Endothelial cell (in vitro differentiated cells): ENCODE measurements around the gene MAGEA9. TPM values are rescaled to one million over a fixed set of nuclear protein-coding genes. Genes with fewer than 3 reads are reported as not detected.
"Not testable (repeated sequence)": the region's sequence is repeated elsewhere in the genome, so short reads cannot be mapped to it uniquely, and the experiment has no call there.

Source experiments
- DNase-seq: peaks from one replicate; pipeline ENCODE4 v3.0.0; 2021; ENCODE audit warnings: low spot score
- H3K27ac Mint-ChIP-seq: one replicate; pipeline ENCODE4 v1.8.0; 2021; ENCODE audit warnings: mixed read lengths, inconsistent platforms; ENCODE audit not compliant: unreplicated experiment
- H3K27me3 Mint-ChIP-seq: one replicate; pipeline ENCODE4 v1.8.0; 2021; ENCODE audit warnings: mild to moderate bottlenecking, moderate library complexity, mixed read lengths, inconsistent platforms; ENCODE audit not compliant: unreplicated experiment
- H3K36me3 Mint-ChIP-seq: one replicate; pipeline ENCODE4 v1.8.0; 2021; ENCODE audit warnings: mild to moderate bottlenecking, low read depth, mixed read lengths, inconsistent platforms; ENCODE audit not compliant: unreplicated experiment
- H3K4me1 Mint-ChIP-seq: one replicate; pipeline ENCODE4 v1.8.0; 2021; ENCODE audit warnings: mild to moderate bottlenecking, mixed read lengths, inconsistent platforms; ENCODE audit not compliant: unreplicated experiment
- H3K4me3 Mint-ChIP-seq: one replicate; pipeline ENCODE4 v1.8.0; 2021; ENCODE audit warnings: mild to moderate bottlenecking, mixed read lengths, inconsistent platforms; ENCODE audit not compliant: unreplicated experiment
- H3K9me3 Mint-ChIP-seq: one replicate; pipeline ENCODE4 v1.8.0; 2021; ENCODE audit warnings: mixed read lengths, inconsistent platforms; ENCODE audit not compliant: unreplicated experiment
- total RNA-seq: library from RNA; stranded (reverse); fragmentation: NEBNext Ultra II Directional; extraction: Animal tissue kit (Norgen Biotek cat#: 25700); gene quantifications from one replicate; pipeline ENCODE4 v1.2.1, GENCODE V29; 2021; ENCODE audit not compliant: unreplicated experiment
- TF ChIP-seq, protein P1 (sequence below): fragments of 200-600 bp; sonication (generic); IDR thresholded peaks from one replicate; pipeline ENCODE4 v1.5.0; 2021; ENCODE audit warnings: antibody characterized with exemption; ENCODE audit not compliant: unreplicated experiment

MAGEA9 gene
- total RNA-seq, 1 donor from 2014 or later = not detected

DNA sequence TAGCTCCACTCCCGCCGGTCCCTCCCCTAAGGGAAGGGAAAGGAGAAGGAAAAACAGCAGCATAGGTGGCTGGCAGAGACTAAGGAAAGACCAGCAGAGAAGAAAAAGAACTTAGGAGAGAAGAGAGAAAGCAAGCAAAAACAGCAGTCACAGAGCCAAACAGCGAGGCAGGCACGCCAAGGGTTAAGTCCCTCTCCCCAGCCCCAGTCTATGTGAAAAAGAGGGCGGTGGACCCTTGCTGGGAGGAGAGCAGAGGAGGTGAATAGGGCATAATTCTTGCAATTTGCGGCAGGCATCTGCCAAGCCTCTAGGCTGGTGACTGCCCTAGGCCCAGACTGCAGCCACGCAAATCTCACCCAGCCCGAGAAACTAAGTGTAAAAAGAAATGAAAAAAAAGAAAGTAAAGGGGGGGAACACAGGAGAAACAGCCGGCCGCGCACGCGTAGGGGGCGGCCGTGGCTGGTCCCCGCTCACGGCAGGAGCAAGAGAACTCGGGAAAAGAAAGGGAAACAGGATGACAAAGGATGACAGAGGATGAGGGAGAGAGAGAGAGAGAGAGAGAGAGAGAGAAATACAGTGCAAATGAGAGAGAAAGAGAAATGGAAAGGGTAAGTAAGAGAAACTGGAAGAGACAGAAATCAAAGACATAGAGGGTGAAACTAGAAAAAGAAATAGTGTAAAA lies 48.6 kb downstream of the MAGEA9 start:
- Mint-ChIP-seq H3K4me3 (peak overlapping the region; percentile 83), H3K27me3 (peaks cover 2% of the 10 kb centered on the region), H3K36me3 (no peaks in the 10 kb centered on the region), H3K9me3 (no peaks in the 10 kb centered on the region), H3K4me1 (peaks cover 26% of the 10 kb centered on the region), H3K27ac (peak overlapping the region; percentile 93)
- DNase-seq = peak; percentile 26
- TF ChIP-seq, protein P1, sequence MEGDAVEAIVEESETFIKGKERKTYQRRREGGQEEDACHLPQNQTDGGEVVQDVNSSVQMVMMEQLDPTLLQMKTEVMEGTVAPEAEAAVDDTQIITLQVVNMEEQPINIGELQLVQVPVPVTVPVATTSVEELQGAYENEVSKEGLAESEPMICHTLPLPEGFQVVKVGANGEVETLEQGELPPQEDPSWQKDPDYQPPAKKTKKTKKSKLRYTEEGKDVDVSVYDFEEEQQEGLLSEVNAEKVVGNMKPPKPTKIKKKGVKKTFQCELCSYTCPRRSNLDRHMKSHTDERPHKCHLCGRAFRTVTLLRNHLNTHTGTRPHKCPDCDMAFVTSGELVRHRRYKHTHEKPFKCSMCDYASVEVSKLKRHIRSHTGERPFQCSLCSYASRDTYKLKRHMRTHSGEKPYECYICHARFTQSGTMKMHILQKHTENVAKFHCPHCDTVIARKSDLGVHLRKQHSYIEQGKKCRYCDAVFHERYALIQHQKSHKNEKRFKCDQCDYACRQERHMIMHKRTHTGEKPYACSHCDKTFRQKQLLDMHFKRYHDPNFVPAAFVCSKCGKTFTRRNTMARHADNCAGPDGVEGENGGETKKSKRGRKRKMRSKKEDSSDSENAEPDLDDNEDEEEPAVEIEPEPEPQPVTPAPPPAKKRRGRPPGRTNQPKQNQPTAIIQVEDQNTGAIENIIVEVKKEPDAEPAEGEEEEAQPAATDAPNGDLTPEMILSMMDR = no peak

- Mint-ChIP-seq H3K4me1 (peaks cover 24% of the 10 kb centered on the region), H3K36me3 (no peaks in the 10 kb centered on the region), H3K27me3 (peaks cover 3% of the 10 kb centered on the region), H3K9me3 (no peaks in the 10 kb centered on the region), H3K27ac (no peak overlapping the region), H3K4me3 (no peak overlapping the region)
- TF ChIP-seq, protein P1 = no peak
- DNase-seq = no peak
Observed at GRCh38 chrX:149831473-149831872, 49.7 kb downstream of the MAGEA9 start.

- not testable (repeated sequence) for H3K27me3 Mint-ChIP-seq, H3K36me3 Mint-ChIP-seq, H3K9me3 Mint-ChIP-seq, H3K27ac Mint-ChIP-seq, H3K4me3 Mint-ChIP-seq, H3K4me1 Mint-ChIP-seq, DNase-seq
Observed at GRCh38 chrX:149836728-149837127, 55.0 kb downstream of the MAGEA9 start.

DNA sequence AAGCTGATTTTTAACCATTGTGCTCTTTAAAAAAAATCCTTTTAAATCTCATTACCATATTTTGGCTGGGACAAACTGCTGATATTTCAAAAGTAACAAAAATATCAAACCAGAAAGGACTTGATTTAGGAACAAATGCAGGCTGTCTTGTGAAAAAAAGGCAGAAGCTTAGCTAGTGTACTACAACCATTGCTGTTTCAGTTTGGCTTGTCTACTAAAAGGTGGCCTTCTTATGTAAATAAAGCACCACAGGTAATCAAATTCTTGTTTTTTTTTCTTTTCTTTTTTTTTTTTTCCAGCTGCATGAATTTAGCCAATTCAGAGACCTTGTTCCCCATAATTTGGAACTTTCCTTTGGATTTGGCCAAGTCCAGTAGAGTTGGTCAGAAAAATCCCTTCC lies 55.4 kb downstream of the MAGEA9 start:
- Mint-ChIP-seq H3K27me3 (peaks cover 5% of the 10 kb centered on the region), H3K9me3 (no peaks in the 10 kb centered on the region), H3K4me1 (no peaks in the 10 kb centered on the region), H3K27ac (no peak overlapping the region), H3K4me3 (no peak overlapping the region), H3K36me3 (no peaks in the 10 kb centered on the region)
- no peak for DNase-seq
- TF ChIP-seq, protein P1 = no peak

Other genes with a start within 250 kb of the MAGEA9 start
- 57.4 TPM for gene EOLA1, start 240.9 kb upstream of the MAGEA9 start, total RNA-seq
- gene HSFX3, start 232.0 kb upstream of the MAGEA9 start, total RNA-seq = not detected
- gene MAGEA9B, start 194.5 kb upstream of the MAGEA9 start, total RNA-seq = not detected
- 2.0 TPM for gene HSFX2, start 186.6 kb upstream of the MAGEA9 start, total RNA-seq
- gene TMEM185A, start 150.1 kb upstream of the MAGEA9 start, total RNA-seq = 98.7 TPM
- not detected for gene MAGEA11, start 69.9 kb upstream of the MAGEA9 start, total RNA-seq
- 5.5 TPM for gene HSFX1, start 7.9 kb upstream of the MAGEA9 start, total RNA-seq
- not detected for gene MAGEA8, start 99.3 kb downstream of the MAGEA9 start, total RNA-seq
- not detected for gene HSFX4, start 147.6 kb downstream of the MAGEA9 start, total RNA-seq
- 118 TPM for gene EOLA2, start 156.6 kb downstream of the MAGEA9 start, total RNA-seq